MM.1S (cell line): ENCODE results near the gene PCDHGA10.

ENCODE experiments used
- CTCF ChIP-seq: fragments of 300-600 bp; sonication (generic); IDR thresholded peaks from 2 replicates; pipeline ENCODE4 v1.5.1; 2016; ENCODE audit warnings: antibody characterized with exemption, low read length, mixed read lengths
- EZH2 ChIP-seq: fragments of 300-600 bp; sonication (generic); optimal IDR thresholded peaks from 2 replicates; pipeline ENCODE3; 2017; ENCODE audit warnings: low read depth, mild to moderate bottlenecking, antibody characterized with exemption, low read length, mixed read lengths
- EZH2phosphoT487 ChIP-seq: fragments of 300-600 bp; sonication (generic); IDR thresholded peaks from 2 replicates; pipeline ENCODE4 v1.6.1; 2018; ENCODE audit warnings: antibody characterized with exemption, low read length

- TF ChIP-seq CTCF, result no peak
- no peak for TF ChIP-seq EZH2
- TF ChIP-seq EZH2phosphoT487, result no peak
Observed at GRCh38 chr5:141421489-141421855, 8.7 kb downstream of the PCDHGA10 start.
